HG03432 (cell line): Measurements from ENCODE around the gene TDP2.
"Not testable (repeated sequence)": the region's sequence is repeated elsewhere in the genome, so short reads cannot be mapped to it uniquely, and the experiment has no call there.

Experiments
- ATAC-seq: cut with Tn5 transposase; IDR thresholded peaks from one replicate; pipeline ENCODE4 v1.9.1; 2021; ENCODE audit warnings: mild to moderate bottlenecking, moderate library complexity; ENCODE audit not compliant: unreplicated experiment

The TDP2 gene

DNA sequence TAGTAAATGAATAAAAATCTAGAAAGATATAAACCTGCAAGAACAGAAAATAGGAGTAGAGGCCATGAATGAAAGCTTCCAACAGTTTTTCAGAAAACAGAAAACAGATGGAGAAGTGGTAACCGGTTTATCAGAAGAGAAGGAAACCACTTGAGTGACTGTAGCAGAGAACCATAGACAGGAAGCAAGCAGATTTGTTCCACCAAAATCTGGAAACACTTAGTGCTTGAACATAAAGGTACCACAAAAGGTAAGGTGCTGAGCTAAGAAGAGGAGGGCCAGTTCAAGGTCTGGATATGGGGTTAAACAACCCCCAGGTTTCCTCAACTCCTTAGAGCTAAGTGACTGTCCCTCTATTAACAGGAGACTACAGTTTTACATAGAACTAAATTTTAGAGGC is 11.5 kb downstream of the TDP2 start:
- no peak for ATAC-seq

DNA sequence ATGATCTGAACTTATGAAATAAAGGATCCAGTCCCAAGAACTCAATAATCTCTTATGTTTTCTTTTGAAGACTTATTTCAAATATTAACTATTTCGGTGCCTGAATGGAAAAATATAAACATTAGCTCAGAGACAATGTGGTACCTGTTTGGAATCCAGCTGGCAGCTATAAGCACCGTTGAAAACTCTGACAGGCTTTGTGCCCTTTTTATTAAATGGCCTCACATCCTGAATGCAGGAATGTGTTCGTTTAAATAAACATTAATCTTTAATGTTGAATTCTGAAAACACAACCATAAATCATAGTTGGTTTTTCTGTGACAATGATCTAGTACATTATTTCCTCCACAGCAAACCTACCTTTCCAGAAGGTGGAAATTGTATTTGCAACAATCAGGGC is 16.3 kb downstream of the TDP2 start:
- no peak for ATAC-seq

DNA sequence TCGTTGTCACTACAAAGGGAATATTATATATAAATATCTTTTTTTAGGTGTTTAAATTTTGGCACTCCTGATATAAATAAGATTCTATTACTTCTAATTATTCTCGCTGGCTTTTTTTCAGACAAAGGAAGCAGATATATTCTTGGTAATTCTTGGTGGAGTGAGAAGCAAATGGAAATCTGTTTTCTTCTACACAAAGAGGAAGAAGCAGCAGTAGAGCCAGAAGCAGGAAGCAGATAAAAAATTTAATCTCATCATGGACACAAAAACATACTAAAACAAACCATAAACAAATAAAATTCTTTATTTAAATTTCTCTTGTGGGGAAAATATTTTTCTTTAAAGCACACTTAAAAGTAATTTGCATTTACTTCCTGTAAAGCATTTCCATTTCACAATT is 17.0 kb downstream of the TDP2 start:
- no peak for ATAC-seq

DNA sequence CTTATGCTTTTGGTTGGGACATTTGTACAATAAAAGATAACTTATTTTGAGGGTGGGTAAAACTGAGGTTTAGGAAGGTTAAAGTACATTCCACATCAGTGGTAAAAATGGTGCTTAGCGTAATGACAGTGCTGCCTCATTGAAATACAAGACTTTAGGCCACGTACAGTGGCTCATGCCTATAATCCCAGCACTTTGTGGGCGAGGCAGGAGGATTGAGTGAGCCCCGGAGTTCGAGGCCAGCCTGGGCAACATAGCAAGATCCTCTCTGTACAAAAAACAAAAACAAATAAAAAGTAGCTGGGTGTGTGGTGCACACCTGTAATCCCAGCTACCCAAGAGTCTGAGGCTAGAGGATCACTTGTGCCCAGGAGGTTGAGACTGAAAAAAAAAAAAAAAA is 18.4 kb downstream of the TDP2 start:
- ATAC-seq: no peak

DNA sequence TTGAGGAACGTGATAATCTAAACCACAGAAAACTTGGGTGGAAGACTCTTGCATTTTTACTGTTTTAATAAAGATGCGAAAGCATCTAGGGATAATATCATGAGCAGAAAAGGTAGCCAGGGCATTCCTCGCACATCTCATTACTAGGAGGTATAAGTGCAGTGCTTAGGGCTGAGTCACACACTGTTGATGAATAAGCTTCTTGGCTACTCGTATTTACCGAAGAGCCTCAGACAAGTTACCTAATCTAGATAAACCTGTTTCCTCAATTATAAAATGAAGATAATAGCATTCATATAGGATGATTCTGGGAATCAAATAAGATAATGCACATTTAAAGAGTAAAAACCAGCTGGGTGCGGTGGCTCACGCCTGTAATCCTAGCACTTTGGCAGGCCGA is 19.9 kb downstream of the TDP2 start:
- no peak for ATAC-seq

DNA sequence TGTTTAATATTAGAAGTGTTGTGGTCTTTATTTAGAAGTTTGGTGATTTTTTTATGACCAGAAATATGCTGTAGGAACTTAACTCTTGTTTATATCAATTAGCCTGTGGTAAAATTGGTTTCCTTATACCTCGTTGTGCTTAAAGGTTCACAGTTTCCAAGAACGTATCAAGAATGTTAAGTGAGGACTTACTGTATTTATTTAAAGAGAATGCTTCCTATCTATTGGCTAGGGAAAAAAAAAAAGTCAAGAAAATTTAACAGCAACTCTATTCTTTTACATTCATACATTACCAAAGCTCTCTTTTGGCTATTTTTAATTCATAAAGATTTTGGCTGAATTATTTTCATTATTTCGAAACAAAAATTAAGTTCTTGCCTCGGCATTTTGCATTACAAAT is 22.3 kb downstream of the TDP2 start:
- ATAC-seq: no peak

DNA sequence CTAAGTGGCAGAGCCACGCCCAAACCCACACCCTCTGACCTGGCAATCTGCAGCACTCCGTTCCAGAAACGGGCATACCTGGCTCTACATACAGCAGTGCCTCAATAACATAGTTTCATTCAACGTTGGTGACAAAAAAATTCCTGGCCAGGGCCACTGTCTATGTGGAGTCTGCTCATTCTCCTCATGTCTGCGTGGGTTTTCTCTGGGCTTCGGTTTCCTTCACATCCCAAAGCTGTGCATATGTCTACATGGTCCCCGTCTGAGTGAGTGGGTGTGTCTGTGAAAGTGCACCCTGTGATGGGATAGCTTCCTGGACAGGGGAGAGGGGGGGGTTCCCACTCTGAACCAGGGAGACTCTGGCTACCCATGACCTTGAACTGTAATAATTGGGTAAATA is 22.8 kb downstream of the TDP2 start:
- no peak for ATAC-seq

GRCh38 chr6:24642061-24642460 is 24.6 kb downstream of the TDP2 start:
- ATAC-seq: no peak

DNA sequence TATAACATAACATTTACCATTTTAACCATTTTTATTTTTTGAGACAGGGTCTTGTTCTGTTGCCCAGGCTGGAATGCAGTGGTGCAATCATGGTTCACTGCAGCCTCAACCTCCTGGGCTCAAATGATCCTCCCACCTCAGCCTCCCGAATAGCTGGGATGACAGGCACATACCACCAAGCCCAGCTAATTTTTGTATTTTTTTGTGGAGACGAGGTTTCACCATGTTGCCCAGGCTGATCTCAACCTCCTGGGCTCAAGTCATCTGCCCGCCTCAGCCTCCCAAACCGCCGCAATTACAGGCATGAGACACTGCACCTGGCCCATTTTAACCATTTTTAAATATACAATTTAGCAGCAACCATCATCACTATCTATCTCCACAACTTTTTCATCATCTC is 26.1 kb downstream of the TDP2 start:
- ATAC-seq: not testable (repeated sequence)

DNA sequence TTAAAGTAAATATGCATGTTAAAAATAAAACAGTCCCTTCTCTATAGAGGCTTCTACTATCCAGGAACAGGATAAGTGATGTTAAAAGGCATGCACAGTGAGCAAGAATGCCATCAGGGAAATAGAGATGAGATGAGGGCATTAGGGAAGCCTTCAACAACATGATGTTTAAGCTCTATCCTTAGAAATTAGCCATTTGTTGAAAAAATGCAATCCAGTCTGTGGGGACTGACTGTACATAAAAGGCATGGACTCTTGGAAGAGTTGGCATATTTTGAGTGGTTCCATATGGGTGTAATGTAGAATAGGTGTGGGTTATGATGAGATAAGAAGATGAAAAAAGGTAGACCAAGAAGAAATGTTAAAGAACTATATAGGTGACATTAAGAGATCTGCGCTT is 26.5 kb downstream of the TDP2 start:
- no peak for ATAC-seq

DNA sequence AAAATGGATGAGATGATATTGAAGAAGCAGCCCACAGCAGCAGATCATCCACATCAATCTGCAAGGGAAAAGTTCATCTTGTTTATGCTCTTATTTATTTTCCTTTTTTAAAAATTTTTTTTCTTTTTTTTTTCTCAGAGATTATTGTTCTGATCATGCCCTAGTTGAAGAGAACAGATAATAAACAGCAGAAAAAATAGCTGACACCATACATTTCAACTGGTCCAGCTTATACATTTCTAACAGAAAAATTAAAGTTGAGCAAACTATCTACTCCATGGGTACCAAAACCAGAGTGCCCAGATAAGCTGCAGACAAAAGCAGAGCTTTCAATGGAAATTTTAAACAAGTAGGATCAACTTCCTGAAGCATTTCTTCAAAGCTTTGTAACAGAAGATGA is 30.0 kb downstream of the TDP2 start:
- no peak for ATAC-seq

- ATAC-seq: no peak
Observed at GRCh38 chr6:24632573-24632972, 34.1 kb downstream of the TDP2 start.

DNA sequence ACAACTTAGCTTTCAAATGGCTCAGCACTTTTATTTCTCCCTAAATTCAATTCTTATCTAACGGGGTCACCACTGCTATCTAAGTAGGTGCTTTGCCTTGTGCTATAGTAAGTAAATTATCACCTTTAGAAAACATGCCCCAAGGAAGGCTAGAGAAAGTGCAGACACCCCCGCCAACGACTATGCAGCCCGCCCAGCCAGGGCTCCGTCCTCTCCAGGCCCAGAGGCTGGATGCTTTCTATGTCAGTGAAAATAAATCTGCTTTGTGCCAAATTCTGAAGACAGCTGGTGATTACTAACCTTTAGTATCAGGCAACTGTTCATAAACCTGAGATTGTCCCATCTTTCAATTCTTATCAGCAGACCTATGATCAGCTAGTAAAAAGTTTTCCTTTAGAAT is 35.0 kb downstream of the TDP2 start:
- no peak for ATAC-seq

- no peak for ATAC-seq
Observed at GRCh38 chr6:24630856-24631505, 35.7 kb downstream of the TDP2 start.

- no peak for ATAC-seq
Observed at GRCh38 chr6:24621626-24622289, 44.9 kb downstream of the TDP2 start.

- no peak for ATAC-seq
Observed at GRCh38 chr6:24620637-24621036, 46.1 kb downstream of the TDP2 start.

DNA sequence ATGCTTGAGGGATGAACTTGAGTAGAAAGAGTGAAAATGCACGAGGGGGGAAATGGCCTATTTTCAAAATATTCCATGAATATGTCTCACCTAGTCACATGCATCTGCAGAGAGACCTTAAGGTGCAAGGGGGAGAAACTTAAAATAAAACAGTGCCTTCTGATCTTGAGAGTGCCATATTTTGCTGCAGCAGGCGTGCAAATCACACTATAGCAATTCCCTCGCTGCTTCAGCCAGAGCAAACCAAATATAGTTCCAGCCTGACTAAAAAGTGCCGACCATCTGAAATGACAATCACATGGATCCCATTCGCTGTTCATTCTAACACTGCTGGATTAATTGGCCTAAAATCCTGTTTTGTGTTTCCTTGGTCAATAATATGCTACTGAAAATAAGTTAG is 47.0 kb downstream of the TDP2 start:
- ATAC-seq: no peak

GRCh38 chr6:24614648-24615047 is 52.1 kb downstream of the TDP2 start:
- ATAC-seq: no peak

- no peak for ATAC-seq
Observed at GRCh38 chr6:24614043-24614420, 52.7 kb downstream of the TDP2 start.

- ATAC-seq: no peak
Observed at GRCh38 chr6:24613361-24614042, 53.2 kb downstream of the TDP2 start.

- no peak for ATAC-seq
Observed at GRCh38 chr6:24610672-24611071, 56.0 kb downstream of the TDP2 start.

GRCh38 chr6:24607310-24608105 is 59.2 kb downstream of the TDP2 start:
- no peak for ATAC-seq
